Ovary (tissue), 3 donors: ENCODE measurements around the gene STK36.

Experiments
- CTCF ChIP-seq, 3 donors: fragments of 450-650 bp in 2 of 3; fragments of 200-600 bp in 1 of 3; IDR thresholded peaks; one replicate each; pipeline versions ENCODE4 v1.5.1 to v1.8.0; 2016 to 2022; ENCODE audit warnings: antibody characterized with exemption in 3 of 3, mild to moderate bottlenecking in 1 of 3
- POLR2A ChIP-seq: fragments of 450-650 bp; IDR thresholded peaks from one replicate; pipeline ENCODE4 v1.6.1; 2017; ENCODE audit warnings: antibody characterized with exemption, mild to moderate bottlenecking, moderate library complexity
- donor health status: DM: no; HTN: no; CAD: no.

- TF ChIP-seq CTCF (IDR thresholded peaks at IDR 0.05): no peak
- TF ChIP-seq POLR2A: no peak
These were observed 8.2 kb downstream of the STK36 start for GRCh38 chr2:218680061-218680460.
